Activated CD4-positive, alpha-beta T cell treated with anti-CD3 and anti-CD28 coated beads, Interleukin-2, Interleukin-4, amounts not matched to agents 100 ng/mL and 50 ng/mL, durations not matched to agents 16 hours and 8 hours (primary cell): Measurements from ENCODE around the gene BCR.

ENCODE experiments used
- DNase-seq: peaks from one replicate; pipeline ENCODE4 v3.0.0-alpha.2; 2020; ENCODE audit warnings: low spot score

Gene BCR

GRCh38 chr22:23200898-23201297 is 20.6 kb downstream of the BCR start:
- DNase-seq, result no peak

- no peak for DNase-seq
These were observed 22.6 kb downstream of the BCR start for GRCh38 chr22:23202812-23203451.

- DNase-seq, result no peak
These were observed 23.3 kb downstream of the BCR start for GRCh38 chr22:23203452-23204124.

GRCh38 chr22:23204125-23204488 is 23.8 kb downstream of the BCR start:
- DNase-seq, result no peak

- DNase-seq, result no peak
These were observed 24.3 kb downstream of the BCR start for GRCh38 chr22:23204541-23205157.

GRCh38 chr22:23205339-23206049 is 25.2 kb downstream of the BCR start:
- no peak for DNase-seq

- DNase-seq, result no peak
These were observed 26.6 kb downstream of the BCR start for GRCh38 chr22:23206915-23207314.

- no peak for DNase-seq
These were observed 27.6 kb downstream of the BCR start for GRCh38 chr22:23207729-23208393.

- no peak for DNase-seq
These were observed 30.3 kb downstream of the BCR start for GRCh38 chr22:23210428-23211170.

- DNase-seq, result no peak
These were observed 31.3 kb downstream of the BCR start for GRCh38 chr22:23211622-23212021.

- no peak for DNase-seq
These were observed 32.0 kb downstream of the BCR start for GRCh38 chr22:23212061-23213021.

GRCh38 chr22:23213022-23213555 is 32.8 kb downstream of the BCR start:
- no peak for DNase-seq

GRCh38 chr22:23213581-23214334 is 33.4 kb downstream of the BCR start:
- DNase-seq, result no peak

GRCh38 chr22:23214398-23214797 is 34.1 kb downstream of the BCR start:
- DNase-seq, result no peak

- DNase-seq, result peak; percentile 24
These were observed 35.3 kb downstream of the BCR start for GRCh38 chr22:23215294-23216241.

- DNase-seq, result peak; percentile 90
These were observed 36.3 kb downstream of the BCR start for GRCh38 chr22:23216461-23217170.
